ENCODE results near the gene THAP2.

THAP2 gene

GRCh38 chr12:71703206-71703605, 39.1 kb downstream of the THAP2 start:
- DNase-seq (ENCODE audit: low read depth in 2 of 2): no peak

- DNase-seq (ENCODE audit: low read depth in 2 of 2): no peak
These were observed 40.8 kb downstream of the THAP2 start for GRCh38 chr12:71704920-71705319.

GRCh38 chr12:71708658-71709057, 44.6 kb downstream of the THAP2 start:
- DNase-seq (ENCODE audit: low read depth in 2 of 2): no peak

- no peak for DNase-seq (ENCODE audit: low read depth in 2 of 2)
These were observed 46.4 kb downstream of the THAP2 start for GRCh38 chr12:71710276-71711125.

GRCh38 chr12:71718611-71719010, 54.5 kb downstream of the THAP2 start:
- no peak for DNase-seq (ENCODE audit: low read depth in 2 of 2)

- no peak for DNase-seq (ENCODE audit: low read depth in 2 of 2)
These were observed 55.7 kb downstream of the THAP2 start for GRCh38 chr12:71719647-71720370.

GRCh38 chr12:71721783-71722505, 57.8 kb downstream of the THAP2 start:
- no peak for DNase-seq (ENCODE audit: low read depth in 2 of 2)

GRCh38 chr12:71725011-71725410, 60.9 kb downstream of the THAP2 start:
- DNase-seq (ENCODE audit: low read depth in 2 of 2): no peak

GRCh38 chr12:71726548-71726947, 62.4 kb downstream of the THAP2 start:
- DNase-seq (ENCODE audit: low read depth in 2 of 2): no peak

- no peak for DNase-seq (ENCODE audit: low read depth in 2 of 2)
These were observed 63.9 kb downstream of the THAP2 start for GRCh38 chr12:71727958-71728357.
